Peyer's patch (tissue), 4 donors: Measurements from ENCODE around the gene DOCK2.

Source experiments
- POLR2A ChIP-seq, 2 donors: fragments of 450-650 bp; IDR thresholded peaks; one replicate each; pipeline ENCODE4 v1.5.1; 2017; ENCODE audit warnings: antibody characterized with exemption in 2 of 2, mild to moderate bottlenecking in 2 of 2, moderate library complexity in 2 of 2
- TF ChIP-seq, protein P1 (sequence below), 6 experiments: fragments of 450-650 bp in 4 of 6; fragments of 200-600 bp in 2 of 6; sonication (generic) in 1 of 6; IDR thresholded peaks; one replicate each; pipeline ENCODE4 v1.5.1; 2017 to 2019; ENCODE audit warnings: antibody characterized with exemption in 6 of 6, mild to moderate bottlenecking in 3 of 6, moderate library complexity in 1 of 6

- TF ChIP-seq, protein P1, sequence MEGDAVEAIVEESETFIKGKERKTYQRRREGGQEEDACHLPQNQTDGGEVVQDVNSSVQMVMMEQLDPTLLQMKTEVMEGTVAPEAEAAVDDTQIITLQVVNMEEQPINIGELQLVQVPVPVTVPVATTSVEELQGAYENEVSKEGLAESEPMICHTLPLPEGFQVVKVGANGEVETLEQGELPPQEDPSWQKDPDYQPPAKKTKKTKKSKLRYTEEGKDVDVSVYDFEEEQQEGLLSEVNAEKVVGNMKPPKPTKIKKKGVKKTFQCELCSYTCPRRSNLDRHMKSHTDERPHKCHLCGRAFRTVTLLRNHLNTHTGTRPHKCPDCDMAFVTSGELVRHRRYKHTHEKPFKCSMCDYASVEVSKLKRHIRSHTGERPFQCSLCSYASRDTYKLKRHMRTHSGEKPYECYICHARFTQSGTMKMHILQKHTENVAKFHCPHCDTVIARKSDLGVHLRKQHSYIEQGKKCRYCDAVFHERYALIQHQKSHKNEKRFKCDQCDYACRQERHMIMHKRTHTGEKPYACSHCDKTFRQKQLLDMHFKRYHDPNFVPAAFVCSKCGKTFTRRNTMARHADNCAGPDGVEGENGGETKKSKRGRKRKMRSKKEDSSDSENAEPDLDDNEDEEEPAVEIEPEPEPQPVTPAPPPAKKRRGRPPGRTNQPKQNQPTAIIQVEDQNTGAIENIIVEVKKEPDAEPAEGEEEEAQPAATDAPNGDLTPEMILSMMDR (IDR thresholded peaks at IDR 0.05): no peak
- no peak for TF ChIP-seq POLR2A (IDR thresholded peaks at IDR 0.05)
Measured at GRCh38 chr5:169778622-169779596, 141.8 kb downstream of the DOCK2 start.
